ENCODE data around the gene BIN1.

The BIN1 gene

GRCh38 chr2:127090281-127091120 lies 16.5 kb downstream of the BIN1 start:
- no peak for DNase-seq

GRCh38 chr2:127089478-127090235 lies 17.3 kb downstream of the BIN1 start:
- DNase-seq = no peak

- DNase-seq = no peak
These were observed 18.2 kb downstream of the BIN1 start for GRCh38 chr2:127088706-127089105.

GRCh38 chr2:127087791-127088495 lies 19.0 kb downstream of the BIN1 start:
- DNase-seq = no peak

GRCh38 chr2:127086990-127087790 lies 19.8 kb downstream of the BIN1 start:
- DNase-seq = no peak

GRCh38 chr2:127085317-127085681 lies 21.7 kb downstream of the BIN1 start:
- DNase-seq = no peak

- DNase-seq = no peak
These were observed 22.2 kb downstream of the BIN1 start for GRCh38 chr2:127084611-127085316.

GRCh38 chr2:127083819-127084503 lies 23.0 kb downstream of the BIN1 start:
- no peak for DNase-seq

- DNase-seq = no peak
These were observed 24.0 kb downstream of the BIN1 start for GRCh38 chr2:127082974-127083373.

- no peak for DNase-seq
These were observed 24.9 kb downstream of the BIN1 start for GRCh38 chr2:127081826-127082633.

GRCh38 chr2:127080938-127081755 lies 25.8 kb downstream of the BIN1 start:
- peak; percentile 74 for DNase-seq

GRCh38 chr2:127080226-127080937 lies 26.6 kb downstream of the BIN1 start:
- no peak for DNase-seq

GRCh38 chr2:127079358-127079920 lies 27.5 kb downstream of the BIN1 start:
- DNase-seq = no peak

- no peak for DNase-seq
These were observed 28.2 kb downstream of the BIN1 start for GRCh38 chr2:127078666-127079270.

- DNase-seq = no peak
These were observed 28.9 kb downstream of the BIN1 start for GRCh38 chr2:127078028-127078427.

- no peak for DNase-seq
These were observed 30.0 kb downstream of the BIN1 start for GRCh38 chr2:127076924-127077323.

- no peak for DNase-seq
These were observed 30.7 kb downstream of the BIN1 start for GRCh38 chr2:127076290-127076689.

- DNase-seq = no peak
These were observed 31.1 kb downstream of the BIN1 start for GRCh38 chr2:127075821-127076220.

All from NCI-H82 (cell line).